Fibroblast of mammary gland (primary cell): ENCODE data around the gene PDK4.
"Not testable (repeated sequence)": the region's sequence is repeated elsewhere in the genome, so short reads cannot be mapped to it uniquely, and the experiment has no call there.

Experiments used
- DNase-seq: peaks from one replicate; pipeline ENCODE4 v3.0.0-alpha.2; 2010; ENCODE audit warnings: low read depth
- H3K4me3 ChIP-seq: 2 replicates; pipeline ENCODE4 v1.5.1; 2011; ENCODE audit warnings: low read depth, mild to moderate bottlenecking, low read length, moderate library complexity; ENCODE audit not compliant: control insufficient read depth
- CTCF ChIP-seq: conservative IDR thresholded peaks from 2 replicates; pipeline ENCODE4 v1.5.1; 2011; ENCODE audit warnings: low read depth, low read length, inconsistent platforms; ENCODE audit not compliant: control insufficient read depth, insufficient read depth

The PDK4 gene

GRCh38 chr7:95556777-95557176 lies 39.5 kb downstream of the PDK4 start:
- no peak for DNase-seq
- H3K4me3 ChIP-seq = no peak overlapping the region
- TF ChIP-seq CTCF = no peak

GRCh38 chr7:95553939-95554338 lies 42.4 kb downstream of the PDK4 start:
- DNase-seq = no peak
- no peak overlapping the region for H3K4me3 ChIP-seq
- TF ChIP-seq CTCF = no peak

GRCh38 chr7:95552010-95552926 lies 44.0 kb downstream of the PDK4 start:
- DNase-seq, H3K4me3 ChIP-seq: not testable (repeated sequence)

GRCh38 chr7:95550546-95550945 lies 45.8 kb downstream of the PDK4 start:
- peak; percentile 36 for DNase-seq
- TF ChIP-seq CTCF = no peak
- H3K4me3 ChIP-seq = no peak overlapping the region

GRCh38 chr7:95549818-95550529 lies 46.3 kb downstream of the PDK4 start:
- no peak for TF ChIP-seq CTCF
- no peak overlapping the region for H3K4me3 ChIP-seq
- DNase-seq = peak; percentile 98

- no peak for TF ChIP-seq CTCF
- no peak for DNase-seq
- no peak overlapping the region for H3K4me3 ChIP-seq
These were observed 48.7 kb downstream of the PDK4 start for GRCh38 chr7:95547361-95548348.
